HG03520 (cell line): ENCODE data around the gene FOXM1.

Experiments used
- ATAC-seq: cut with Tn5 transposase; IDR thresholded peaks from one replicate; pipeline ENCODE4 v1.9.1; 2021; ENCODE audit warnings: mild to moderate bottlenecking, moderate library complexity; ENCODE audit not compliant: unreplicated experiment

The FOXM1 gene

GRCh38 chr12:2811801-2812200 is 65.2 kb downstream of the FOXM1 start:
- no peak for ATAC-seq
